Neutrophil (primary cell): ENCODE results near the gene CARD19.

Source experiments
- H3K27ac ChIP-seq: fragments of 200-600 bp; sonication (generic); 2 replicates; pipeline ENCODE4 v1.5.1; 2016; ENCODE audit warnings: mild to moderate bottlenecking, moderate library complexity
- H3K27me3 ChIP-seq: fragments of 200-600 bp; sonication (generic); 2 replicates; pipeline ENCODE4 v1.6.0; 2016; ENCODE audit warnings: mild to moderate bottlenecking
- H3K36me3 ChIP-seq: fragments of 200-600 bp; sonication (generic); 2 replicates; pipeline ENCODE4 v1.5.1; 2017
- H3K4me1 ChIP-seq, 2 experiments: fragments of 200-600 bp in 1 of 2; sonication (generic) in 1 of 2; 1 replicate in 1 of 2; 2 replicates in 1 of 2; pipeline versions ENCODE4 v1.5.1 to v1.6.1; 2013 to 2016; ENCODE audit warnings: low read depth in 1 of 2, low read length in 1 of 2, mild to moderate bottlenecking in 1 of 2, moderate library complexity in 1 of 2; ENCODE audit not compliant: control insufficient read depth in 1 of 2, insufficient read depth in 1 of 2
- H3K4me3 ChIP-seq, 2 experiments: fragments of 200-600 bp in 1 of 2; sonication (generic) in 1 of 2; 1 replicate in 1 of 2; 2 replicates in 1 of 2; pipeline ENCODE4 v1.5.1; 2013 to 2016; ENCODE audit warnings: low read depth in 1 of 2, low read length in 1 of 2, mild to moderate bottlenecking in 1 of 2, moderate library complexity in 1 of 2
- H3K9me3 ChIP-seq: fragments of 200-600 bp; sonication (generic); 2 replicates; pipeline ENCODE4 v1.5.1; 2016
- TF ChIP-seq, protein P1 (sequence below): fragments of 200-600 bp; sonication (generic); IDR thresholded peaks from 2 replicates; pipeline ENCODE4 v1.5.1; 2016; ENCODE audit warnings: antibody characterized with exemption

CARD19 gene

DNA sequence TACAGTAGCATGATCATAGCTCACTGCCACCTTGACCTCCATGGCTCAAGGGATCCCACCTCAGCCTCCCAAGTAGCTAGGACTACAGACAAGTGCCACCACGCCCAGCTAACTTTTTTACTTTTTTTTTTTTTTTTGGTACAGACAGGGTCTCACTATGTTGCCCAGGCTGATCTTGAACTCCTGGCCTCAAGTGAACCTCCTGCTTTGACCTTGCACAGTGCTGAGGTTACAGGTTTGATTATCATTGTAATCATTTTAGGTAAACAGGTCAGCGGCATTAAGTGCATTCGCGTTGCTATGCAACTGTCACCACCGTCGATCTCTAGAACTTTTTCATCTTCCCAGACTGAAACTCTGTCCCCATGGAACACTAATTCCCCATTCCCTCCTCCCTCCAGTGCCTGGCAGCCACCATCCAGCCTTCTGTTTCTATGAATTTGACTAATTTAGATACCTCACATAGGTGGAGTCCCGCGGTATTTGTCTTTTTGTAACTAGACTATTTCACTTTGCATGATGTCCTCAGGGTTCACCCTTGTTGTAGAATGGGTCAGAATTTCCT lies 5.8 kb upstream of the CARD19 start:
- Histone ChIP-seq H3K9me3 (no peaks in the 10 kb centered on the region), H3K27me3 (no peaks in the 10 kb centered on the region), H3K36me3 (peaks cover 39% of the 10 kb centered on the region), H3K4me1 (peaks cover 26 to 31% of the 10 kb centered on the region in 2 experiments), H3K4me3 (no peak overlapping the region), H3K27ac (peak overlapping the region; percentile 36)
- TF ChIP-seq, protein P1, sequence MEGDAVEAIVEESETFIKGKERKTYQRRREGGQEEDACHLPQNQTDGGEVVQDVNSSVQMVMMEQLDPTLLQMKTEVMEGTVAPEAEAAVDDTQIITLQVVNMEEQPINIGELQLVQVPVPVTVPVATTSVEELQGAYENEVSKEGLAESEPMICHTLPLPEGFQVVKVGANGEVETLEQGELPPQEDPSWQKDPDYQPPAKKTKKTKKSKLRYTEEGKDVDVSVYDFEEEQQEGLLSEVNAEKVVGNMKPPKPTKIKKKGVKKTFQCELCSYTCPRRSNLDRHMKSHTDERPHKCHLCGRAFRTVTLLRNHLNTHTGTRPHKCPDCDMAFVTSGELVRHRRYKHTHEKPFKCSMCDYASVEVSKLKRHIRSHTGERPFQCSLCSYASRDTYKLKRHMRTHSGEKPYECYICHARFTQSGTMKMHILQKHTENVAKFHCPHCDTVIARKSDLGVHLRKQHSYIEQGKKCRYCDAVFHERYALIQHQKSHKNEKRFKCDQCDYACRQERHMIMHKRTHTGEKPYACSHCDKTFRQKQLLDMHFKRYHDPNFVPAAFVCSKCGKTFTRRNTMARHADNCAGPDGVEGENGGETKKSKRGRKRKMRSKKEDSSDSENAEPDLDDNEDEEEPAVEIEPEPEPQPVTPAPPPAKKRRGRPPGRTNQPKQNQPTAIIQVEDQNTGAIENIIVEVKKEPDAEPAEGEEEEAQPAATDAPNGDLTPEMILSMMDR, result no peak

DNA sequence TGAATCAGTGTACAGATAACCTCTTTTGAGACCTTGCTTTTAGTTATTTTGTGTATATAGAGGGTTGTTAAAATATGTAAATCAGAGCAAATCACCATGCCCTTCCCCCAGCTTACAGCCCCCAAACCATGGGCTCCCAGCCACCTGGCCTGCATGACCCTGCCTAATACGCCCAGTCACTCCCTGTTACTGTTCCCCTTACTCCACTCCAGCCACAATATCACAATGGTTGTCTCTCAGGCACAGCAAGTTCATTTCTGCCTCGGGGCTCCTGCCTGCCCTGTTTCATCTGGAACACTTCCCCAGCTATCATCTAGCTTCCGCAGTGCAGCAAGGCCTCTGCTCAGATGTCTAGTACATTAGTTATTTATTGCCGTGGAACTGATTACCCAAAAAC lies 5.0 kb upstream of the CARD19 start:
- Histone ChIP-seq H3K27me3 (no peaks in the 10 kb centered on the region), H3K4me3 (no peak overlapping the region), H3K4me1 (peaks cover 27 to 33% of the 10 kb centered on the region in 2 experiments), H3K27ac (peak overlapping the region; percentile 13), H3K36me3 (peaks cover 30% of the 10 kb centered on the region), H3K9me3 (no peaks in the 10 kb centered on the region)
- TF ChIP-seq, protein P1, result no peak

DNA sequence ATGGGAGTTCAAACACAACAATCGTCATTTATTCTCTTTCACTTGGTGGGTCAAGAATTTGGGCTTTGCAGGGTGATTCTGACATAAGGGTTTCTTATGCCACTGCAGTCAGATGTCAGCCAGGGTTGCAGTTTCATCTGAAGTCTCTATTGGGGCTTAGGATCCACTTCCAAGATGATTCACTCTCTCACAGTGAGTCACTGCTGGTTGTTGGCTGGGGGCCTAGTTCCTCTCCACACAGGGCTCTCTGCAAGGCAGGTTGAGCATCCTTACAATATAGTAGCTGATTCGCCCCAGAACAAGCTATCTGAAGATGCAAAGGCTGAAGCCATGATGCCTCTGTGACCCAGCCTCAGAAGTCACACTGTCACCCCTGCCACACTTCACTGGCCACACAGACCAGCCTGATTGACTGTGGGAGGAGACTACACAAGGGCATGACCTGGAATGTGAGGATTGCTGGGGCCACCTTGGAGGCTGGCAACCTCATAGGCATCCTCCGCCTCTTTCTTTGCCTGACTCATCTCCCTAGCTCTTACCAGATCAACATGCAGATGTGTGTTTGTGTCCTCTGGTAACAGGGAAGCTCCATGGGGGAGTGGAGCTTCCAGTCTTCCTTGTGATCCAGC lies 4.5 kb upstream of the CARD19 start:
- Histone ChIP-seq H3K27me3 (no peaks in the 10 kb centered on the region), H3K9me3 (no peaks in the 10 kb centered on the region), H3K36me3 (peaks cover 27% of the 10 kb centered on the region), H3K27ac (peak overlapping the region; percentile 13), H3K4me1 (peaks cover 29 to 38% of the 10 kb centered on the region in 2 experiments), H3K4me3 (no peak overlapping the region)
- TF ChIP-seq, protein P1, result no peak

DNA sequence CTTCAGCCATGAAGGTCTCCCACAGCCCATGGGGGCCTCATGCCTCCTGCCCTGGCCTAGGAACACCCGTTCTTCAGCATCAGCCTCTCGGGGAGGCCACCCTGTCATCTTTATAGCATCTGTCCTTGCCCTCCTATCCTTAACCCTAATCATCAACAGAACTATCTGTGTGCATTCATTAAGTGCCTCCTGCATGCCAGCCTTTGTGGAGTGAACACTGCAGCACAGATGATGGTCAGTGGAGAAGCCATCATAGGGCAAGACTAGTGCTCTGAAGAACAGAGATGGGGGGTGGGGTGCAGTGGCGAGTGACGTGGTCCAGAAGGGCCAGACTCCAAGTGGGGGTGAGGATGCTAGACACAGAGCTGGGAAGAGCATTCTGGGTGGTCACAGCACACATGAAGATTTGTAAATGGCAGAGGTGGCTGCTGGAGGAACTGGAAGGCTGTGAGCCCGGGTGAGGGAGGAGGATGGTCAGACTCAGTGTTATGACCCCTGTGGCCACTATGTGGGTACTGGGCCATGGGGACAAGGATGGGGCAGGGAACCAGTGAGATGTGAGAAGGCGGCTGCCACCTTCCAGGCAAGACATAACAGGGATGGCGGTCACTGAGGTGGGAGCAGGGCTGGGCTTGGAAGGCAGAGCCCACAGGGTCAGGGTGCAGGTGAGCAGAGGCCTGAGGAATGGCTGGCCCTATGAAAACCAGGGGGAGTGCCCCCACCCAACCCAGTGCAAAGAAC lies 3.6 kb upstream of the CARD19 start:
- Histone ChIP-seq H3K4me3 (no peak overlapping the region), H3K27me3 (no peaks in the 10 kb centered on the region), H3K27ac (peak overlapping the region; percentile 93), H3K9me3 (no peaks in the 10 kb centered on the region), H3K4me1 (peaks cover 37 to 47% of the 10 kb centered on the region in 2 experiments), H3K36me3 (peaks cover 19% of the 10 kb centered on the region)
- TF ChIP-seq, protein P1, result no peak

DNA sequence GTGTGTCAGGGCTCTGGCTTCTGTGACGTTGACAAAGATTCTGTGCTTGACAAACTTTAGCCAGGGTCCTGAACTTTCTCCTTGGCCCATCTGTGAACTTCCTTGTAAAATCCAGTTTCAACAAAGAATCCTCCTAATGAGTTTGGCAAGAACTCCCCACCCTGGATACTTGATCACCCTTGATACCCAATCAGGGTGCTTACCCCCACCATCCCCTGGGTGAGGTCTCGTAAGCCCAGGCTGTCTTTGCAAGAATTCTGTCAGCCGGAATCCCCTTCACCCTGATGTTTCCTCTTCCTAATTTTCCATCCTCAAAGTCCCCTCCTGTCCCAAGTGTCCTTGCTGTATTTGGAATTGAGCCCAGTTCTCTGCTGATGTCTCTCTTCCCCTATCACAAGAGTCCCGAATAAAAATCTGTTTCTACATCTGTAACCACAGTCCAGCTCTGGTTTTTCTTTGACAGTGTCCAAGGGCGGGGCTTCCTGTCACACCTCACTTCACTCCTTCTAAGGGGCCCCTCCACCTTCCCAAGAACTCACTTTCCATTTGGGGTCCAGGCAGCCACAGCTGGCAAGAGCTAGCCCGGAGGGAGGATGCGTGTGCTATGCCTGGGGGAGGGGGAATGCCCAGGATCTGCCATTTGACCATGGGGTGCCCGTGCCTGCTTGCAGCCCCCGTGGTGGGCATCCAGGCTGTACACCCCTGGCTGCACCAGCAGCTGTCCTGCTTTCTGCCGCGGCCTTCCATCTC lies 2.7 kb upstream of the CARD19 start:
- Histone ChIP-seq H3K36me3 (peaks cover 13% of the 10 kb centered on the region), H3K27ac (peak overlapping the region; percentile 93), H3K27me3 (no peaks in the 10 kb centered on the region), H3K4me3 (peak overlapping the region in 1 of 2 experiments; percentile 10), H3K9me3 (no peaks in the 10 kb centered on the region), H3K4me1 (peaks cover 46 to 55% of the 10 kb centered on the region in 2 experiments)
- TF ChIP-seq, protein P1, result no peak
